Loucy (cell line): ENCODE data around the gene TMEM132D.

Experiments
- EZH2phosphoT487 ChIP-seq: fragments of 200-600 bp; IDR thresholded peaks from 2 replicates; pipeline ENCODE4 v1.6.1; 2018; ENCODE audit warnings: antibody characterized with exemption, mild to moderate bottlenecking, moderate library complexity, borderline replicate concordance
- TF ChIP-seq, protein P1 (sequence below): fragments of 200-600 bp; sonication (generic); conservative IDR thresholded peaks from 2 replicates; pipeline ENCODE4 v1.5.1; 2014; ENCODE audit warnings: mild to moderate bottlenecking, antibody characterized with exemption, low read length

DNA sequence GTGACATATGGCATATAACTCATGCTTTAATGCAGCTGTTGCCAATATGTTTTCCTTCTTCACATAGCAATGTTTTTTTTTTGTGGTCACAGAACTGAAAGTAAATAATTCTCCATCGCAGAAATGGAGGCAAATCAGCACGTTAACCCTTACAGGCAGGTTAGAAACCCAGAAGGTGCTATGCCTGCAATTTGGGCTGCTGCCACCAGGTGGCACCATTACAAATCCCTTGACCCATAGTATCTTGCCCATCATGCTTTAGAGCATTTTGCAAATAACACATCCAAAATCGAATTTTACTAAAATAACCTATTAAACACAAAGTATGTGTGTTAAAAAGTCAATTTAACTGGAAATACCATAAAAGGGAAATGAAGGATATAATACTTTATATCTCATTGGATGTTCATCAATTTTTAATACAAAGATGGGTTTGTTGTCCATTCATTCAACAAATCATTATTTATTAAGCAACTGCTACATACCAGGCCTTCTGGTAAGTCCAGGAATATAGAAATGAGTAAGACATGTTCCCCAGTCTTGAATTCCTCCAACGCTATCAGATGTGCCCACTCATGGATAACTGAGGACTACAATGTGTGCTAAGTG is 710.5 kb downstream of the TMEM132D start:
- TF ChIP-seq, protein P1, sequence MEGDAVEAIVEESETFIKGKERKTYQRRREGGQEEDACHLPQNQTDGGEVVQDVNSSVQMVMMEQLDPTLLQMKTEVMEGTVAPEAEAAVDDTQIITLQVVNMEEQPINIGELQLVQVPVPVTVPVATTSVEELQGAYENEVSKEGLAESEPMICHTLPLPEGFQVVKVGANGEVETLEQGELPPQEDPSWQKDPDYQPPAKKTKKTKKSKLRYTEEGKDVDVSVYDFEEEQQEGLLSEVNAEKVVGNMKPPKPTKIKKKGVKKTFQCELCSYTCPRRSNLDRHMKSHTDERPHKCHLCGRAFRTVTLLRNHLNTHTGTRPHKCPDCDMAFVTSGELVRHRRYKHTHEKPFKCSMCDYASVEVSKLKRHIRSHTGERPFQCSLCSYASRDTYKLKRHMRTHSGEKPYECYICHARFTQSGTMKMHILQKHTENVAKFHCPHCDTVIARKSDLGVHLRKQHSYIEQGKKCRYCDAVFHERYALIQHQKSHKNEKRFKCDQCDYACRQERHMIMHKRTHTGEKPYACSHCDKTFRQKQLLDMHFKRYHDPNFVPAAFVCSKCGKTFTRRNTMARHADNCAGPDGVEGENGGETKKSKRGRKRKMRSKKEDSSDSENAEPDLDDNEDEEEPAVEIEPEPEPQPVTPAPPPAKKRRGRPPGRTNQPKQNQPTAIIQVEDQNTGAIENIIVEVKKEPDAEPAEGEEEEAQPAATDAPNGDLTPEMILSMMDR = peak; percentile 72
- no peak for TF ChIP-seq EZH2phosphoT487
